IPS DF 19.7 (cell line): Measurements from ENCODE around the gene KIRREL3.

Source experiments
- DNase-seq: peaks from one replicate; pipeline ENCODE4 v3.0.0-alpha.2; 2013; ENCODE audit warnings: low read depth, low spot score

KIRREL3 gene

DNA sequence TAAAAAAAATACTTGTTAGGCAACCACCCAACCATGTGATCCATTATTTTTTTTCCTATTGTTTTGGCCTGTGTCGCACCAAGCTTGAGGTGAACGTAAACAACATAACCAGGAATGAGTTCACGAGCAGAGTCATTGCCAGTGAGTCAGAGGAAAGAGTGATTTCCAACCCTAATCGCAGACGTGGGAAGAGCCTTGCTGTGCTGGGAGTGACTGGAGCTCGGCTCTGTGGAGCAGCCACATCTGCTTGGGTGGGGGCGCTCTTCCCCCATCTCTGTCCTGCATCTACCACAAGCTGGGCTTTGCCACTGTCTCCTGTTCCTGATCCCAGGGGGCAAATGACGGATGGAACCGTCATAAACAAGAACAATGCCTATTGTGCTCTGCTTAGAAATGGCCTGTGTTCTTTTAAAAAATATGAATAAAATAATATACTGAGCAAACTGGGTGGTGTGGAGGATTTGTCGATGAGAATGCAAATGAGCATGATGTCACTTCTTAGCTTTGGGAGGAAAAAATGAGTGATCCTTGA, 210.0 kb downstream of the KIRREL3 start:
- no peak for DNase-seq

DNA sequence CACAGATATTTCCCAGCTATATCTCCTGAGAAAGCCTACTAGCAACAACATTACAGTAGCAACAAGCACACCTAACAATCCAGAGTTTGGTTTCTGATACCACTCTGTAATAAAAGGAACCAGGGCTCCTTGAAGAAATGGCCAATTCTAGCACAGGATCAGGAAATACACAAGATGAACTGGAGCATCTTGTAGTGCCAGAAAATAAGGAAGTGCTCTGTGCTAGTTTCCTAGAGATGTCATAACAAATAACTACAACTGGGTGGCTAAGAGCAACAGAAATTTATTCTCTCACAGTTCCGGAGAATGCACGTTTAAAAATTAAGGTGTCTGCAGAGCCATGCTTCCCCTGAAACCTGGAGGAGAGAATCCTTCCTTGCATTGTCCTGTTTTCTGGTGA, 217.8 kb downstream of the KIRREL3 start:
- DNase-seq: no peak

DNA sequence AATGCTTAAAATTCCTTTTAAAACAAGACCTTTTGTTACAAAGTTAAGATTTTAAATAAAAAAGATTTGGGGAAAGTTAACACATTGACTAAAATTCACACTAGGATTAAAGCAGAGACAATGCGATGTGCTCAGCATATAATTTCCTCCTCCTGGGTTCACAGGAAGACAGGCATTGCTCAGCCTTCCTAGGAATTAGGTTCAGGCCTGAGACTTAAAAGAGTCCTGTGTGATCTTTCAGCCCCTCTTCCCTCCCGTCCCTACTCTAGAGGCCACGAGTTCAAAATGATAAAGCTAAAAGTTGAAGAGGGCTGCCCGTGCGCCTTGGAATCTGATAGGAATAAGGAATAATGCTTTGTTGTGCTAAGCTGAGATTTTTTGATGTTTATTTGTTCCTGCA, 218.6 kb downstream of the KIRREL3 start:
- no peak for DNase-seq

DNA sequence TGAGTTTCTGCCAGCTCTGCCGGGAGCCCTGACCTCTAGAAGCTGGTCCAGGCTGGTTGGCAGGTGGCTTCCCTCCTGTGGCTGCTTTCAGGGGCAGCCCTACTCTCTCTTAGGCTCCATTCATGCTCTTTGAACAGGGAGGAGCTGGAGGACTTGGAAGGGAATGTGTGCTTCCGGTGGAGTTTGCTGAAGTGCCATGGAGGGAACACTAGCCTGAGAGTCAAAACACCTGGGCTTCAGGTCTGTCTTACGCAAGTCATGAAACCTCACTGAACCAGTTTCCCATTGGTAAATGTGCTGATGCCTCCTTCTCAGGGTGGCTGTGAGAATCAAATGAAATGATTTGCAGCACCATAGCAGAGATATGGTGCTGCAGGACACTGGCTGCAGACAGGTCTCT, 224.5 kb downstream of the KIRREL3 start:
- no peak for DNase-seq

DNA sequence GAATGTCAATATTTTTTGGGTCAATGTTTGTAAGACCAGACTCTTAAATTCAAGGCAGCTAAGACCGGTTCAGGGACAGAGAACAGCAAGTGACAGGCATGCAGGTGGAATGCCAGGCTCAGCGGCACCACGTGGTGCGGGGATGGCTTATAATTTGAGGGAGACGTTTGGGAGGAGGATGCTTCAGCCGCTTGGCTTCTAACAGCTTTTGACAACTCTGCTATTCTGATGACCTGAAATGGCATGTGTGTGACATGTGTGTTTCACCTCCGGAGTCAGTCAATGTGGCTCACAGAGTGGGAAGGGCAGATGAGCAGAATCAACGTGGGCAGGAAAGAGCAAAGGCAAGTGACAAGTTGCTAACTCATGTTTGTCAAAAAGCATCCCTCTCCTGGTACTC, 228.3 kb downstream of the KIRREL3 start:
- no peak for DNase-seq

DNA sequence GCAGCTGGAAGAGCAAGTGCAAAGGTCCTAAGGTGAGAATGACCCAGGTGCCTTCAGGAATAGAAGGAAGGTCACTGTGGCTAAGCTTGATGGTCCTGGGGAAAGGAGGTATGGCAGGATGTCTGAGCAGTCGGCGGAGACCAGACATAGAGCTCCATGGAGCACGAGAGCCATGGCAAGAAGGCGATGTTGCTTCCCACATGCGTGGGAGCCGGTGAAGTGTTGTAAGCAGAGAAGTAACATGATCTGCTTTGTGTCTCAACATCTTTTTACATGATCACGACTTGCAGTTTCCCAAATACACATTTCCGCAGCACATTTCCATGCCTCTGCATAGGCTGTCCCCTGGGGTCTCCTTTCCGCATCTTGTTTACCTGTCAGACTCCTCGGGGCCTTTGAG, 231.9 kb downstream of the KIRREL3 start:
- no peak for DNase-seq

DNA sequence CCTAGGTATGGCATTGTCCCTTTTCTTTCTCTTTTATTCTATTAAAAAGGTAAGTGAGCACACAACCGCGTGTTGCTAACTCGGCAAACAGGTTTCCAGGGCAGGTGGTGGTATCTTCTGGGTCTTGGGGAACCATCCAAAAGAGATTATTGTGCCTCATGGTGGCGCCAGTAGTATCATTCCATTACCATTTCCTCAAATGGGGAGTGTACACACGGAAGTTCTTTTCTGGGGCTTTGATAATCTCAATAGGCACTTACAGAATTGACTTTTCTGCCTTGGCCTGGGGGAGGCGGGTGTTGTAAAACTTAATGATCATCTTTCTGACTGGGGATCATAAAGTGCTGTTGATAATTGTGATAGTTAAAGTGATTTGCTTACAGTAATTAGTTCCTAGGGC, 234.1 kb downstream of the KIRREL3 start:
- DNase-seq: no peak

DNA sequence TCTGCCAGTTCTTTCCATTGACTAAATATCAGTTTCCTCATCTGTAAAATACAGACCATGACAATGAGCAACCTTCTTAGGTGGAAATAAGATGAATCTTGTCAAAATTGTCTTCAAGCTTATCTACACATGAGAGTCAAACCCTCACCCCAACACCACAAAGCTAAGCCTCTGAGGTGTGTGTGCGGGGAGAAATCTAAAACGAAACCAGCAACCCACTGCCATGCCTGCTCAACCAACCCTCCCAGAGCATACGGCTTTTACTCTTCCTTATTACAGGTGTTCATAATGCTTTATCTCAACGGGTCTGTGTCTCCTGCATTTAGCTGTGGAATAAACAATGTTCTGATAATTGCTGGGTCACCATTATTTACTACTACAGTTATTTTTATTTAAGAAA, 235.4 kb downstream of the KIRREL3 start:
- no peak for DNase-seq

DNA sequence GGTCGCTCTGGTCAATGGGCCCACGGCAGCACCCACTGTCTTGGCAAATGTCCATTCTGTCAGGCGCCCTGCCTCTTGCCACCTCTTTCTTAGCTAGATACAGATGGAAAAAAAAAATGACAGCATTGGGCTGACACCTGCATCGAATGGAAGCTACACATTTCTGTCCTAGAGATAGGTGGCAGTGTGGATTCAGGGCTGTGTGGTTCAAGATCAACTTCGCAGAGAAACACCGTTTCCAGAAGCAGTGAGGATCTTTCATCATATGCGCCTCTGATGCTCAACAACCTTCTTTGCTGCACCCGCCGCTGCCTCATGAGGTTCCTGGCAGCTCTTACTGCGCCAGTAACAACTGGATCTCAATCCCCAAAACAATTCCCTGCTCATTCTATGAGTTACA, 236.3 kb downstream of the KIRREL3 start:
- no peak for DNase-seq

DNA sequence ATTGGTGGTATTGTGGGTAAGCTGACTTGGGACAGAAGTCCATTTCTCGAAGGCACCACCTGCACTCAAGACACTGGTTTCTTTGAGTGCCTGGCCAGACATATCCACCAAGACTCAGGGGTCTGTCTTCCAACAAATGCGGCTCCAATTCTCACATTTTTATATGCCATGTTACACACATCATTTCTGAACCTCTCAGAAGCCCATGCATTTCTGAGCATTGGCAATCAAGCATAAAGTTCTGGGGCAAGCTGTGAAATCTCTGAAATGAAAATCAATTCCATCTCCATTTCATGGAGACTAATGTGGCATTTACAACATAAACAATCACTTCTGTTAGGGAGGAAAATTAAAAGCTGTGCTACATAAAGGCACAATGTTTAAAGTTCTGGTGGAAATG, 243.7 kb downstream of the KIRREL3 start:
- no peak for DNase-seq

DNA sequence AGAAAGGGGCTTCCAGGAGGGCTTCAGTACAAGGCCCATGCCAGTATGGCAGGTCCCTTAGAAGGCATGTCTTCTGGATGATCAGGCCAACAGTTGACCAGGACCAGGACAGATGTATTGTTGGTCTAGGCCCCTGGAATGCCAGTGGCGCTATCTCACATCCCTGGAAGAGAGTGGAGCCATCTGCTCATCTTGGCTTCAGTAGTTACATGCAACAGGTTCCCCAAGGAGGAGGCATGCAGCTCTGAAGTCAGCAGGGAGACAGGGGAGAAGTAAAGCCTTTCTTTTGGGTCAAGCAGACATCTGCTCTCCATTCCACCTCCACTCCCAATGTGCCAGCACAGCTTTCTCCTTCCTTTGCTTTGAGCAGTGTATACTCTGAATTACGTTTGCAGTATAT, 244.1 kb downstream of the KIRREL3 start:
- no peak for DNase-seq

DNA sequence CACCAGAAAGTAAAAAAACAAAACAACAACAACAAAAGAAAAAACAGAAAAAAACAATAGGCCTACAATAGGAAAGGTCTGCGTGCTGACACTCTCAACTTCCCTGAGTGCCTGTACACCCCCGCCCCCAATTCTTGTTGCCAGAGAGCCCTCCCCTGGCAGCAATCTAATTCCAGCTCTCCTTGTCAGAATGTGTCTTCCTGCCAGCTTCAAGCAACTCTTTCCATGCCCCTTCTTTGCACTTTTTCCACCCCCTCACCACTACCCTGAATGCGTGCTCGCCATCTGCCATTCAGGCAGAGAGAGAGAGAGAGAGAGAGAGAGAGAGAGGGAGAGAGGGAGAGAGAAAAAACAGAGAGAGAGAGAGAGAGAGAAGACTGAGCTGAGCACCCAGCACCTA, 245.0 kb downstream of the KIRREL3 start:
- DNase-seq: no peak

DNA sequence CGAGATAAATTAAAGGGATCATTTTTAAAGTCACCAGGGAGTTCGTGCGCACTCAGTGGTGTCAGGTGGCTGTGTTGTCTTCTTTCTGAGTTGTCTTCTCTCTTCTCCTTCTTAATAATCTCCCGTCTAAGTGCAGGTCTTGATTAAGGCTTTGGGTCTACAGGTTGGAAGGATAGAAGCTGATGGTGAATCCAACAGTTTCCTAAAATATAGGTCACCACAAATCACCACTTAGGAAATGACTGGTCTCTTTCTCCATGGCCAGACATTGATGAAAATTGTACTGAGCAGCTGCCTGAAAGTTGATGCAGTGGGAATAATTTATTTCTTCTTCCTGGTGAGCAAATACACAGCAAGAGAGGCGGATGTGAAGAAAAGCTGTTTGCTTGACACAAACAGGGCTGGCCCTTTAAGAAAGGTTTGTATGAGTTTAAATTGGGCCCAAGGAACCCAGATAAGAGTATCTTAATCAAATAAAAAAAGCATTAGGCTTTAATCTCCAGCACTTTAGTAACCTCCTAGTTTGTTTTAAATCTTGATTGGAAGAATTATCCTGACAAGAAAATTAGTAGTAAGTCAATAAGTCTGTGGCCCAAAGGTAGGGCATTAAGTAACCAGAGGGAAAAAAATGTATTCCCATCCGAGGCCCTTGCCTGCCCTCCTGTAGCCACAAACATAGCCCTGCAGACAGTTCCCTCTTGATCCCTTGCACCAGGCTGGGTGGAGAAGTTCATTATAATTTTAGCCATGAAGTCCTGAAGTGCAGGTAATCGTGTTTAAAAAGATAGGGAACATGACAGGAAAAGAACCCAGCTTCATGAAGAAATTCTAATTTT, 245.8 kb downstream of the KIRREL3 start:
- no peak for DNase-seq

DNA sequence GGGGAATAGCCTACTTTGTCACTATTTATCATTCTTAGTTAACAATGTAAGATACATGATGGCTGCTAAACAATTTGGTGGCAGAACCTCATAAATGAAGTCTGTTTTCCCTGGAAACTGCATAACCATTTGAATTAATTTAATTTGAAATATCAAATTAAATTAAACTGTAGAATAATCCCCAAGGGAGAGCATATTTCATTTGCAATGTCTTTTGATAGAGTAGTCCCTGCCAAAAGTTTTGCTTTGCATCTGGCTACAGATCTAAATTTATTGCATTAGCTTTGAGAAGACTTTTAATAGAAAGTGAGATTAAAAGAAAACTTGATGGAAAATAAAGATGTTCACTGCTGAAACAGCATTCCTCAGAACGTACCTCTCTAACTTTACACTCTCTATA, 246.6 kb downstream of the KIRREL3 start:
- DNase-seq: no peak

DNA sequence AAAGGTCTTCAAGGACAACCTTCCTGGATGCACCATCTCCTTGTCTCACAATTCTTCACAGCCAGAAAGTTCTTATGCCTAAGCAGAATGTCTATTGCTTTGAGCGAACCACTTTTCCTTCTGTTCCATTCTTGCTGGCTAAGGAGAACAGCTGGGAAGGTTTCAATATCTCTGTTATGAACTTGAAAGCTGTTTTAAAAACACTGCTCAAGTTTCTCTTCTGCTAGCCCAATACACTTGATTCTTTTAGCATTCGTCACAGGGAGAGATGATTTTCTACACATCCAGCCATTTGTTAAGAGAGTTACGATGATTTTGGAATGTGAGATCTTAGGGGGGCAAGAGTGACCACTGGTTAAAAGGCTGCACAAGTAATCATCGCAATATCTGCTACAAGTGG, 249.3 kb downstream of the KIRREL3 start:
- DNase-seq: no peak

DNA sequence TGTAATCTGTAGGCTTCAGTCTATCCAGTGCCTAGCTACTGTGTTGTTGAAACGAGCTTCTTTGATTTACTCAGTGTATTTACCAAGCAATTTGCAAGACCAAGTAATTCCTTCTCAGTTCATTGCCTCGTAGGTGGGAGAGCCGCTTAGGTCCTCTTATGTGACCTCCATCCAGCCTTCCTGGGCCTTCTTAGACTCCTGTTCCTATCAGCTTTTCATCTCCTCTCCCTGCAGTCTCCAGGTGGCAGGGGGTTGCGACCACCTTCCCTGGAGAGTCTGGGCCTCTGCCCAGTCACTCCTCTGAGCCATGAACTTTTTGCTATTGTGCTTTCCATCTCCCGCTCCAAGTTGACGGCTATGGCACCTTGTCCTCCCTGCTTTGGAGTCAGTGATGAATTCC, 251.8 kb downstream of the KIRREL3 start:
- no peak for DNase-seq

DNA sequence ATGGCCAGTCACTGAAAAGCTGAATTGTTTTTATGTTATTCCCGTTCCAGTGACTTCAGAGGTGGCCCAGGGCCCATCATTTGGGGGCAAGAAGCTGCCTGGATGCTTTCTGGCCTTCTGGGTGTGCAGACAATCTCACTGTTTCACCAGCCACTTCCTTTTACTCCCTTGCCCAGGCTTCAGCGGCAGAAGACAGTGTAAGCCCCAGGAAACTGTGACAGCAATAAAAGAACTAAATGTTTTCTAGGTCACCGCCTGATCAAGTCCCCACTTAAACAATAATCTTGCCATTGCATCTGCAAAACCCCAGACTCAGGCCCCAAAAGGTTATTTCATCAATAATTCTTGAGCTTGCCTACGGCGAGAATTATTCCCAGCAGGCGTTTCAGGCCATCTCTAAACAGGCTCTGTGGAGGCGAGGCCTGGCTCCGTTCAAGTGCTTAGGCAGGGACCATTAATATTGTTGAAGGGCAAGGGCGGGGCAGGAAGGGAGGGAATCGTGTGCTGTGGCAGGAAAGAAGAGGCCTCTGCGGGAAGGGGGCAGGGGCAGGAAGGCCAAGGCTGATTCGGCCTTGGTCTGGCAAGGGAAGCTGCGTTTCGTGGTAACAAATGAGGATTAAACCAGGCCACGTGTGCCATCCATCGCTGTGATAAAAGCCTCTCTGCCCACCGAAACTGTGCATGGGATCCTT, 252.3 kb downstream of the KIRREL3 start:
- no peak for DNase-seq

DNA sequence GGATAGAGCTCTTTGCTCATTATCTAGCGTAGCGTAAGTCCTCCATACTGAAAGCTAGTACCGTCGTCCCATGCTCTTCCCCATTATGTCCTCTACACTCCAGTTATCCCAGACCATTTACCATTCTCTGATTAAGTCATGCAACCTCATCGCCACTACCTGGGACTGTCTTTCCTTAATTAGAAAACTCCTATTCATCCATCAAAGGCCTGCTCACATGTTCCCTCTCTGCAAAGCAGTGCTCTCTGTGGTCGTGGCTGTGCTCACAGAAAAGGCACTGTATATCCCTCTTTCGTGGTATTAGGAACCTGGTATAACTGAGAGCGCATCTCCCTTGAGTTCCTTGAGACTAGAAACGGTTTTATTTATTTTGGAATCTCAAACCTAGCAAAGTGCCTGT, 253.3 kb downstream of the KIRREL3 start:
- DNase-seq: no peak

DNA sequence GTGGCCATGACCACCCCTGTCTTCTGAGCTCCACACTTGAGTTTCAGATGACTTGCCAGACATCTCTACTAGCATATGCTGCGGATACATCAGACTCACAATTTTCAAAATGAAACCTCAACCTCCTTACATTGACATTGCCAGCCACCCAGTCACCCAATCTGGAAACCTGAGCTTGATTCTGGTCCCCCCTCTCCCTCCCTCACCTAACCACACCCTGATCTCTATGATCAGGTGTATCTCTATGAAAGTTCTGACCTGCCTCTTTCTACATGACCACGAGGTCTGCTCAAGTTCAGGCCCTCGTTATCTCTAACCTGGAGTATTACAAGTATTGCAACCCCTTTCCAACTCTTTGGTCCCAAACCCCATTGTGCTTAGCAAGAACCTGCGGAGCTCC, 254.1 kb downstream of the KIRREL3 start:
- no peak for DNase-seq

DNA sequence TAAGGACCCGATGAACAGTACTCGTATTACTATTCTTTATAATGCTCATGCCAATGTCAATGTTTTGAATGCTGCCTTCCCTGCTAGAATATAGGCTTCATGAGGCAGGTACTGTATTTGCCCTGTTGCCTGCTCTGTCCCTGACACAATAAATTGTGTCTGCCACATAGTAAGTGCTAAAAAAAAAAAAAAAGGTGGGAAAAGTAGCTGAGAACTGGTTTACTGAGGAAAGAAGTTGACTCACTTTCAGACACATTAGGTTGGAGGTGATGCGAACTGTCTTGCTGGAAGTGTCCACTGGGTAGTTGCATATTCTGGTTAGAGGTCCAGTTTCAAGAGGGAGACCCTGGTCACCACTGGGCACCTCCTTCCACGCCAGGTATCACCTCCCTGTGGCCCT, 255.9 kb downstream of the KIRREL3 start:
- no peak for DNase-seq

DNA sequence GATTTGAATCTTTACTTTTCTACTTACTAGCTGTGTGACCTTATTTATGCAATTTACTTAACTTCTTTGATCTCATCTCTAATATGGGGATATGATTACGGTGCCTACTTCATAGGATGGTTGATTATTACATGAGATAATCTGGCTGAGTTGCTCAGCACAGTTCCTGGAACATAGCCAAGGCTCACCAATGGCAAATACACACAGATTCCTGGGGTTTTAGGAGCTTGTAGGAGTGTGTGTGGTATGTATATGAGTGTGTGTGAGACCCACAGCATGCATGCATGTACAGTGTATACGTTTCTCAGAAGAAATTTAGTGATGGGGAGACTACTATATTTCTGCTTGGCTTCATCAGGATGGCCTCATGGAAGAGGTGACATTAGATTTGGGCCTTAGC, 256.9 kb downstream of the KIRREL3 start:
- DNase-seq: no peak

DNA sequence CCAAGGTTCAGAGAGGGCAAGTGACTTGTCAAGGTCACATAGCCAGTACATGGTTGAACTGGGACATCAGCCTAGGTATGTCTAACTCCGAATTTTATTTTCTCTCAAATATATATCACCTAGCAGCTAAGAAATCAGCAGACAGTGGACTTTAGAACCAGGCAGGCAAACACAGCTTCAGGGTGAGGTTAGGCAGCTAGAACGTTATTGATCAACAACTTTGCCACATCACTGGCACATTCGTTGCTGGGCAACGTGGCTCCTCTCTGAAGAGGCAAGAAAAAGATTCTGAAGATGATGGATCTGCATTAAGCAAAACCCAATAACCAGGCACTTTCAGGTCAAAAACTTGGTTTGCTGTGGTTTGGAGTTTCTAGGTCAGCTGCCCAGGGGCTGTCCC, 258.0 kb downstream of the KIRREL3 start:
- no peak for DNase-seq

DNA sequence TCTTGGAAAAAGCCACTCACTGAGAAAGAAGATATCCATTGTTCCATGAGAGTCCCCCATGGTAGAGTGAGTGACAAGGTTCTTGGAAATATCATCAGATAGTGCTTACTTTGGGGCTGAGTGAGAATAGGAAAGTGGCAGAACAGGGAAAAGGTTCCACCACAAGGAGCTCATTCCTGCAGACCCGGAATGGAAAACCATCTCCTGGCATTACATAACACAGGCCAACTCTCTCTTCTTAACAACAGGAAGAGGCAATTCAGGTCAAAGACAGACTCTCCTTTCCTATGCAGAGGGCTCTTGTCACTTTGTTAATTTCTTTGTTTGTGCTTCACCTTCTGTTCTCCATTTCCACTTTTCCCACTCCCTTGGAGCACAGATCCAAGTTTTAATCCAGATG, 259.7 kb downstream of the KIRREL3 start:
- peak; percentile 20 for DNase-seq
